Measurements from ENCODE around the gene AGAP3.

The AGAP3 gene

DNA sequence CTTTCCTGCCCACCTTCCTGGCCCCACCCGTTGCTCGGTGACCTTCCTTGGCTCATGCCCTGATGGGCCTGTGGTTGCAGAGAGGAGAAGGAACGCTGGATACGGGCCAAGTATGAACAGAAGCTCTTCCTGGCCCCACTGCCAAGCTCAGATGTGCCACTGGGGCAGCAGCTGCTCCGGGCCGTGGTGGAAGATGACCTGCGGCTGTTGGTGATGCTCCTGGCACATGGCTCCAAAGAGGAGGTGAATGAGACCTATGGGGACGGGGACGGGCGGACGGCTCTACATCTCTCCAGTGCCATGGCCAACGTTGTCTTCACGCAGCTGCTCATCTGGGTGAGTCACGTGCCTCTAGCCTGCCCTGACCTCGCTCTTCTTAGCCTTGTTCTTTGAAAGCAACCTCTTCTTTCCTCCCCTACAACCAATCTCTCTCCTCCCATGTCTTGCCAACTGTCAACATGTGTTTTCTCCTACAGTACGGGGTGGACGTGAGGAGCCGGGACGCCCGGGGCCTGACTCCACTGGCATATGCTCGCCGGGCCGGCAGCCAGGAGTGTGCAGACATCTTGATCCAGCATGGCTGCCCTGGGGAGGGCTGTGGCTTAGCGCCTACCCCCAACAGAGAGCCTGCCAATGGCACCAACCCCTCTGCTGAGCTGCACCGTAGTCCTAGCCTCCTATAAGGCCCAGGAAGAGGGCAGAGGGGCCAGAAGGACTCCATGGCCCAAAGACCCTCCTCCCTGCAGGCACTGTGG, 57.2 kb downstream of the AGAP3 start:
- DNase-seq (ENCODE audit: insufficient read length, low spot score) (no peak), FAIRE-seq (no peak)

GRCh38 chr7:151144387-151144786, 58.1 kb downstream of the AGAP3 start:
- FAIRE-seq = no peak
- no peak for TF ChIP-seq POU2F2 (IDR thresholded peaks at IDR 0.05; ENCODE audit: low read depth, low read length)

More for the DNA sequence above, 57.2 kb downstream of the AGAP3 start:
- no peak for TF ChIP-seq PAX5 (IDR thresholded peaks at IDR 0.05; ENCODE audit: insufficient read depth, low read length, severe bottlenecking)
- no peak for TF ChIP-seq POLR2A (IDR thresholded peaks at IDR 0.05; ENCODE audit: low read depth, low read length)
- no peak for TF ChIP-seq POLR2AphosphoS5 (IDR thresholded peaks at IDR 0.05; ENCODE audit: low read depth, low read length)
- TF ChIP-seq POU2F2 (IDR thresholded peaks at IDR 0.05; ENCODE audit: low read depth, low read length) = no peak
- TF ChIP-seq TAF1 (IDR thresholded peaks at IDR 0.05; ENCODE audit: low read depth, low read length) = no peak
- TF ChIP-seq SPI1 (IDR thresholded peaks at IDR 0.05; ENCODE audit: low read depth, low read length) = no peak

GRCh38 chr7:151146761-151147160, 60.5 kb downstream of the AGAP3 start:
- no peak for DNase-seq (ENCODE audit: insufficient read length, low spot score)
- FAIRE-seq = no peak
- TF ChIP-seq TAF1 (IDR thresholded peaks at IDR 0.05; ENCODE audit: low read depth, low read length) (no peak), PAX5 (IDR thresholded peaks at IDR 0.05; ENCODE audit: insufficient read depth, low read length, severe bottlenecking) (no peak), POLR2A (IDR thresholded peaks at IDR 0.05; ENCODE audit: low read depth, low read length) (no peak), SPI1 (IDR thresholded peaks at IDR 0.05; ENCODE audit: low read depth, low read length) (no peak), POLR2AphosphoS5 (IDR thresholded peaks at IDR 0.05; ENCODE audit: low read depth, low read length) (no peak), POU2F2 (IDR thresholded peaks at IDR 0.05; ENCODE audit: low read depth, low read length) (no peak)

More at GRCh38 chr7:151144387-151144786, 58.1 kb downstream of the AGAP3 start:
- no peak for DNase-seq (ENCODE audit: insufficient read length, low spot score)

GRCh38 chr7:151148319-151149259, 62.3 kb downstream of the AGAP3 start:
- FAIRE-seq (no peak), DNase-seq (ENCODE audit: insufficient read length, low spot score) (no peak)
- TF ChIP-seq POLR2AphosphoS5 (IDR thresholded peaks at IDR 0.05; ENCODE audit: low read depth, low read length) (no peak), SPI1 (IDR thresholded peaks at IDR 0.05; ENCODE audit: low read depth, low read length) (no peak), POLR2A (IDR thresholded peaks at IDR 0.05; ENCODE audit: low read depth, low read length) (no peak), TAF1 (IDR thresholded peaks at IDR 0.05; ENCODE audit: low read depth, low read length) (no peak), PAX5 (IDR thresholded peaks at IDR 0.05; ENCODE audit: insufficient read depth, low read length, severe bottlenecking) (no peak), POU2F2 (IDR thresholded peaks at IDR 0.05; ENCODE audit: low read depth, low read length) (no peak)

DNA sequence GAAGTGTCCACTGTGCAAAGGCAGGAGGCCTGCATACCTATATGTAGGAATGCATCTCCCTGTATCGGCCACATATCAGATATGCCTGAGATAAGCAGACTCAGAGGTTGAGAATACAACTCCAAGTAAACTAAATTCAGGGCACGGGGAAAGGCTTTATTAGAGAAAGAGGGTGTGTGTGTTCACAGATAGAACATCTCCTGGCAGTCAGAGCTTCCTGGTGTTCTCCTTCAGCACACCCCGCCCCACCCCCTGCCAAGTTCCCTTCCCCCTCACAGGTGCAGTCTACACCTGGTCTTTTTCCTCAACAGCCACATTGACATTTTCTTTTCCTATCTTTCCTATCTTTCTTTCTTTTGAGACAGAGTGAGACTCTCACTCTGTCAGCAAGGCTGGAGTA, 64.1 kb downstream of the AGAP3 start:
- FAIRE-seq (no peak), DNase-seq (ENCODE audit: insufficient read length, low spot score) (no peak)
- TF ChIP-seq POU2F2 (IDR thresholded peaks at IDR 0.05; ENCODE audit: low read depth, low read length) (no peak), POLR2A (IDR thresholded peaks at IDR 0.05; ENCODE audit: low read depth, low read length) (no peak), POLR2AphosphoS5 (IDR thresholded peaks at IDR 0.05; ENCODE audit: low read depth, low read length) (no peak), SPI1 (IDR thresholded peaks at IDR 0.05; ENCODE audit: low read depth, low read length) (no peak), PAX5 (IDR thresholded peaks at IDR 0.05; ENCODE audit: insufficient read depth, low read length, severe bottlenecking) (no peak), TAF1 (IDR thresholded peaks at IDR 0.05; ENCODE audit: low read depth, low read length) (no peak)

DNA sequence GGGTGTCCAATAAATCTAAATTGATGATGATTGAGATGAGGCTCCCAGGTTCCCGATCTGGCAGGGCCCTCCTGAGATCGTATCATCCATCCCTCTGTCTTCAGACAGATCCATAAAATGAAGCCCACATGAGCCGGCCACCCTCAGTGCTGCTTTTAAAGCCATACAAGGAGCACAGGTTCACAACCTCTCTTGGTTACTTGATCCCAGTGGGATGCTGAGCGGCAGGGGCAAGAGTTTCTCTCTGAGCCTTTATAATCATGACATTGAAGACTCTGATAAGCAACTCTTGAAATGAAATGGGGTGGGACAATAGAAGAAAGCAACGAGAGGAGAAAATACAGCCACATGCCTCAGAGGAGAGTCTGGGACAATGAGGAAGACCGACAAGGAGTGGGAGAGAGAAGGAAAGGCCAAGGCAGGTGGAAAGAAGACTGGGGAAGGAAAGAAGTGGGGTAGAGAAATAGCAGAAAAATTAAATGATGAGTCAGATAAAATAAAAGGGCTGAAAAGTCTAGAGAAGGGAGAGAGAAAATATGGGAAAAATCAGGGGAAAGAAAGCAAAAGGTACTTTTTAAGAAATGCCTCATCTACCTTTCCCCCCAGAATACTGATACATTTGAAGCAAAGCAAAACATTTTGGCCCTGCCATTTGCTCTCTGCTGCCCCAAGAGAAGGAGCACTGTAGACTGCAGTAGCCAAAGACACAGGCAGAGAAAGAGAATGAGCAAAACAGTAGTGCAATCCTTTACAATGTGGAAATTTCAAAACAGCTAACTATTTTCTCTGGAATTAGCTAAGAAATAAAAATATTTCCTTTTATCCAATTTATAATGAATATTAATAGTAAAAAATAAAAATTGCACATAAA, 66.6 kb downstream of the AGAP3 start:
- TF ChIP-seq PAX5 (IDR thresholded peaks at IDR 0.05; ENCODE audit: insufficient read depth, low read length, severe bottlenecking) (no peak), SPI1 (IDR thresholded peaks at IDR 0.05; ENCODE audit: low read depth, low read length) (no peak), TAF1 (IDR thresholded peaks at IDR 0.05; ENCODE audit: low read depth, low read length) (no peak), POU2F2 (IDR thresholded peaks at IDR 0.05; ENCODE audit: low read depth, low read length) (no peak), POLR2AphosphoS5 (IDR thresholded peaks at IDR 0.05; ENCODE audit: low read depth, low read length) (no peak), POLR2A (IDR thresholded peaks at IDR 0.05; ENCODE audit: low read depth, low read length) (no peak)
- FAIRE-seq (no peak), DNase-seq (ENCODE audit: insufficient read length, low spot score) (no peak)

DNA sequence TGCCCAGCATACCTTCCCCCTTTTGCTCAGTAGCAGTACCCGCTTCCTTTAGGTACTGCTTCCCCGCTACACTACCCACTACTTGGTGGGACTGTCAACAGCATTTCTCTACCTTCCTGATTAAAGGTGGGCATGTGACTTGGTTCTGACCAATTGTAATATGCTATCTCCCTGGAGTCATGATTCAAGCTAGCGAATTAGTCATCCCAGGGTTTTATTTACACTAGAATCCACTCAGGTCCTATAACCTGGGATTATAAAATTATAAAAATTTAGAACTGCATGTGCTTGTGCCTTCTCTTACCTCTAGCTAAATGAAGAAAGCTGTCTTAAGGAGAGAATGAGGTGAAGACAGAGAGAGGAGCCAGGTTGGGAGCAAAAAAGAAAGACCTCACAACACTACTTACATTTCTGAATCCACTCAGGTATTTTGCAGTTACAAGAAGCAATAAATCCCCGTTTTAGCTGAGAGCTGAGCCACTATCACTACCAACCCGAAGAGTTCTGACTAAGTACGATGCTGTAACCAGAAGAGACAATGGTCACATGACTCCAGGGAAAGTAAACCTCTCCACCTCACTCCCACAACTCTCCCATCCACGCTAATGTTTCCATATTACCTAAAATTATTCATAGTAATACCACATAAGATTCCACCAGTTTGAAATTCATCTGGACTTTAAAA, 71.5 kb downstream of the AGAP3 start:
- TF ChIP-seq SPI1 (IDR thresholded peaks at IDR 0.05; ENCODE audit: low read depth, low read length) (no peak), PAX5 (IDR thresholded peaks at IDR 0.05; ENCODE audit: insufficient read depth, low read length, severe bottlenecking) (no peak), POLR2AphosphoS5 (IDR thresholded peaks at IDR 0.05; ENCODE audit: low read depth, low read length) (no peak)
- FAIRE-seq (no peak), DNase-seq (ENCODE audit: insufficient read length, low spot score) (no peak)

DNA sequence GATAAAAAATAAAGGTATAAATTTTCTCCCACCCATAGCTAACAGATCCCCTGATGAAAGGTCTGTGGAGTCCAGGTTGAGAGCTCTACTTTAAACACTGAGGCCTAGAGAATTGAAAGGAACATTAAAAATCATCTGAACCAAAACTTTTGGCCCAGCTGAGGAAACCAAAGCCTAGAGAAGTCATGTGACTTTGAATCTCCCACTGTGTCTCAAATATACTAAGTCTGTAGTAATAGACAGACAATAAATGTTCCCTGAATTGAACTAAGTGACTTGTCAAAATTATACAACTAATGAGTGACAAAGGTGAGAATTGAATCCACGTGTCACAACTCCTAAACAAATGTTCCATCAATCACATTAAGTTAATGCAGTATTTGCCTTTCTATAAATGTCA, 75.5 kb downstream of the AGAP3 start:
- no peak for FAIRE-seq
- TF ChIP-seq TAF1 (IDR thresholded peaks at IDR 0.05; ENCODE audit: low read depth, low read length) (no peak), POU2F2 (IDR thresholded peaks at IDR 0.05; ENCODE audit: low read depth, low read length) (no peak), SPI1 (IDR thresholded peaks at IDR 0.05; ENCODE audit: low read depth, low read length) (no peak), PAX5 (IDR thresholded peaks at IDR 0.05; ENCODE audit: insufficient read depth, low read length, severe bottlenecking) (no peak), POLR2AphosphoS5 (IDR thresholded peaks at IDR 0.05; ENCODE audit: low read depth, low read length) (no peak), POLR2A (IDR thresholded peaks at IDR 0.05; ENCODE audit: low read depth, low read length) (no peak)
- no peak for DNase-seq (ENCODE audit: insufficient read length, low spot score)

Data from GM12891 (cell line).